NK-92 (cell line): Measurements from ENCODE around the gene SLC22A2.
"Not testable (repeated sequence)": the region's sequence is repeated elsewhere in the genome, so short reads cannot be mapped to it uniquely, and the experiment has no call there.

Source experiments
- DNase-seq: peaks from one replicate; lab custom pipeline; 2025; ENCODE audit not compliant: unreplicated experiment; lab: John Stamatoyannopoulos, UW

Gene SLC22A2

GRCh38 chr6:160252073-160252813 is 6.4 kb downstream of the SLC22A2 start:
- no peak for DNase-seq

- no peak for DNase-seq
Measured at GRCh38 chr6:160249671-160250070, 8.9 kb downstream of the SLC22A2 start.

GRCh38 chr6:160248538-160248937 is 10.1 kb downstream of the SLC22A2 start:
- no peak for DNase-seq

DNA sequence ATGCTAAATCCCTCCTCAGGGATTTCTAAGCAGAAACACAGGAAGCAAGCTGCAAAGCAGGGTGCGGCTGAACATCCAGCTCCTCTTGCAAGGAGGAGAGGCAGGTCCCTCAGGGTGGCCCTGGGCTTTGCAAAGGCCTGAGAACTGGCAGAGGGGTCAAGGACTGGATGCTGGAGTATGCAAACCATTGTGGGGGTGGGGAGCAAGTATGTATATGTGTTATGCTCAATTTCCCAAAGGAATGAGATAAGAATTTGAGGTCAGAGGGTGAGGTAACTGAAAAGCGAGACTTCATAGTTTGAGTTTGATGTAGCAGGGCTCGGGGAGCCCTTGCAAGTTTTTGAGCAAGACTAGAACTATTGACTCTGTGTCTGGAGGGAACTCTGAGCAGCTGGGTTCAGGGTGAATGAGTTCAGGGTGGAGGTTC is 11.2 kb downstream of the SLC22A2 start:
- no peak for DNase-seq

- DNase-seq = no peak
Measured at GRCh38 chr6:160240691-160241084, 17.9 kb downstream of the SLC22A2 start.

DNA sequence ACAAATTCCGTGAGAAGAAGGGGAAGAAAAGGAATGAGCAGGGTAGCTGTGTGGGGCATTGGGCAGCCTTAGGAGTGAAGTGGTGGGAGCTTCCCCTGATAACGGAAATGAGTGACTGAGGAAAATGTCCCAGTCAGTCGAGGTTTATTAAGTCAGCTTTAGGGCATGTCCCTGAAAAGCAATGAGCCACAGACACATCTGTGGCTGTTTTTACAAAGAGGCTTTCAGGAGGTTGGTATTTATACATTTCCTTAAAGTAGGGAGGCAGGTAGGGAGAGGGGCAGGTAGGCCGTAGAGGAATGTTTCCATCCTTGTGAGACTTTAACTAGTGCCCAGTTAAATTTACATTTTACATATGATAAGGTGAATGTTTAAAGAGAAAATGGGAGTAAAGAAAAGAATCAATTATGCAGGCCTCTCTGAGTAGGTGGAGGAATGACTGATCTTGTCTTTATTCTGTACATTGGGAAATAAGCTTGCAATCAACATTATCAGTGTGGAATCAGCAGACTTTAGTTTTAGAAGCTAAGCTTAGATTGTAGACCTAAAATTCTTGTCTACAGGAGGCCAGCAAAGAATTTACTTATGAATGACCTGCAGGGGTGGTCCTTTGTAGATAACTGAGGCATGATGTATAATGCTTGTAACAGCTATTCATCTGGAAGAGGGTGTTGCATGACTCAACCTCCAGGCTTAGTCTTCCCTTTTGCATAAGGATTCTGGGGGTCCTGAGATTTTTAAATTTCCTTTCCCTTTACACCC is 18.5 kb downstream of the SLC22A2 start:
- DNase-seq = no peak

DNA sequence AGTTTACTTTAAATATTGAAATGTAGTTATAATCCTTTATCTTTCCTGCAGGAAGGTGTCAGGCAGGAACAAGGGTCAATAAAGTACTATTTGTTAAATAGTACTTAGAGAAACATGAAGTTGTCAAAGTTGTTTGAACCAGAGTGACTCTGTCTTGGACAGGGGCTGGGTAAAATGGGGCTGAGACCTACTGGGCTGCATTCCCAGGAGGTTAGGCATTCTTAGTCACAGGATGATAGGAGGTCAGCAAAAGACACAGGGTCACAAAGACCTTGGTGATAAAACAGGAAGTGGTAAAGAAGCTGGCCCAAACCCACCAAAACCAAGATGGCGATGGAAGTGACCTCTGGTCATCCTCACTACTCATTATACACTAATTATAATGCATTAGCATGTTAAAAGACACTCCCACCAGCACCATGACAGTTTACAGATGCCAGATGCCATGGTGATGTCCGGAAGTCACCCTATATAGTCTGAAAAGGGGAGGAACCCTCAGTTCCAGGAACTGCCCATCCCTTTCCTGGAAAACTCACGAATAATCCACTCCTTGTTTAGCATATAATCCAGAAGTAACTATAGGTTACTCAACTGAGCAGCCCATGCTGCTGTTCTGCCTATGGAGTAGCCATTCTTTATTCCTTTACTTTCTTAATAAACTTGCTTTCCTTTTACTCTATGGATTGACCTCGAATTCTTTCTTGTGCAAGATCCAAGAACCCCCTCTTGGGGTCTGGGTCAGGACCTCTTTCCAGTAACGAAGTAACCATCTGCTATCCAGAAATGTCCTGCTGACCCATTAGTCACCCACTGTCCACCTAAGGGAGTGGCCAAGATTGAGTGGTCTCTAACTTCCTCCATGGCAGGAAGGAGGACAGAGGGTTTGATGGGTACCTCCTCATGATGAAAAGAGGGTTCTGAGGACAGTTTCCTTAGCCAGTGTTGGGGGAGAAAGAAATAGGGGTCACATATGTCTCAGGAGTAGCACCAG is 19.6 kb downstream of the SLC22A2 start:
- DNase-seq = no peak

DNA sequence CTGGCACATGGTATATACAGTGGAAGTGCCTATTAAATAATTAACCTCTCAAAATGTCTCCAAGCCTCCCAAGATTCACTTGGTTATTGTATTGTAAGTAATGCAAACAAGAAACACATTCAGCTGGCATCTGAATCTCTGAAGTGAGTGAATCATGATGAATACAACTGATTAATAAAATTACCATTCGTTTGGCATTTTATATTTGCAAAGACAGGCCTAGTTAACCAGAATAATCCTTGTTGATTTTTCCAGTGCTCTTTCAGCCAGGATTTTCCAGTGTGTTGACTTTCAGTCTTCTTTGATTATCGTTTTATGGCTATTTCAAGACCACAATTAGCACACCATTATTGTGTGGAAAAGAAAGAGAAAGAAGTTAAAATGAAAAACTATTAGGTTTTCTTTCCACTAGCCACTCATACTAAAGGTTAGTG is 20.3 kb downstream of the SLC22A2 start:
- no peak for DNase-seq

GRCh38 chr6:160237597-160238275 is 20.9 kb downstream of the SLC22A2 start:
- DNase-seq = not testable (repeated sequence)

GRCh38 chr6:160236235-160236872 is 22.3 kb downstream of the SLC22A2 start:
- not testable (repeated sequence) for DNase-seq

DNA sequence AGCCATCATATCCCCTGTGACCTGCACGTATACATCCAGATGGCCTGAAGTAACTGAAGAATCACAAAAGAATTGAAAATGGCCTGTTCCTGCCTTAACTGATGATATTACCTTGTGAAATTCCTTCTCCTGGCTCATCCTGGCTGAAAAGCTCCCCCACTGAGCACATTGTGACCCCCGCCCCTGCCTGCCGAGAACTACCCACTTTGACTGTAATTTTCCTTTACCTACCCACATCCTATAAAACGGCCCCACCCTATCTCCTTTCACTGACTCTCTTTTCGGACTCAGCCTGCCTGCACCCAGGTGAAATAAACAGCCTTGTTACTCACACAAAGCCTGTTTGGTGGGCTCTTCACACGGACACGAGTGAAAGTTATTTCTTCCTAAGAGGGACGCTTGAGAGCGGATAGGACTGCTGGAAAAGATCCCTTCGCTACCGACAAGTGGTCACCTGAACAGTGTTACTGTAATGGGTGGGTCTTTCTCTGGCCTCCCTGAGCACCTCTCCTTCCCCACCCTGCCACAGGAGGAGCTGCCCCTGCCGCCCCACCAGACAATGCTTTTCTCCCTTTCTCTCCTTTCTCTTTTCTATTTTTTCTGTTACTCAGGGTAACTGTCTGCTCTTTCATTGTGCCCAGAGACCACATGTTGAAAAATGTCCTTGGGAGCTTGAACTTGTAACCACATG is 24.5 kb downstream of the SLC22A2 start:
- DNase-seq = not testable (repeated sequence)

GRCh38 chr6:160227769-160228161 is 30.9 kb downstream of the SLC22A2 start:
- no peak for DNase-seq

DNA sequence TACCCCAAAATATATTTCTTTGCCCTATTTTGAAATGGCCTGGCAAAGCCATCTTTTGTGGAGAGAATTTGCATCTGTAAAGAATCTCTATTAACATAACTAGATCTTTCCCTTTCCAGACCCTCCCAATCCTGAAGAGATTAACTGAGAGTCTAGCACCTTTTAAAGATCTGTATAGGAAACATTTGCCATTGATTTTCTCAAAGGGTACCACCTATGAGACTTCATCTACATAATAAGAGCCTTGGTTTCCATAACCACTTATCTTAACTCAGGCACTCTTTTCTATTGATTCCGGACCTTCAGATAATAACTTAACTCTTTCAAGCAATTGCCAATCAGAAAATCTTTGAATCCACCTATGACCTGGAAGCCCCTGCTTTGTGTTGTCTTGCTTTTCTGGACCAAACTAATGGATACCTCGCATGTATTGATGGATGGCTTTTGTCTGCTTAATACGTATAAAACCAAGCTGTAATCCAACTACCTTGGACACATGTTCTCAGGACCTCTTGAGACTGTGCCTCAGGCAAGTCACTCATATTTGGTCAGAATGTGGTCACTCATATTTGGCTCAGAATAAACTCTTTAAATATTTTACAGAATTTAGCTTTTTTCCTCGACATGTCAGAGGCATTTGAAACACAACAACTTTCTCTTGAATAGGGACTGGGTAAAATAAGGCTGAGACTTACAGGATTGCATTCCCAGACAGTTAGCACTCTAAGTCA is 31.4 kb downstream of the SLC22A2 start:
- DNase-seq = no peak

DNA sequence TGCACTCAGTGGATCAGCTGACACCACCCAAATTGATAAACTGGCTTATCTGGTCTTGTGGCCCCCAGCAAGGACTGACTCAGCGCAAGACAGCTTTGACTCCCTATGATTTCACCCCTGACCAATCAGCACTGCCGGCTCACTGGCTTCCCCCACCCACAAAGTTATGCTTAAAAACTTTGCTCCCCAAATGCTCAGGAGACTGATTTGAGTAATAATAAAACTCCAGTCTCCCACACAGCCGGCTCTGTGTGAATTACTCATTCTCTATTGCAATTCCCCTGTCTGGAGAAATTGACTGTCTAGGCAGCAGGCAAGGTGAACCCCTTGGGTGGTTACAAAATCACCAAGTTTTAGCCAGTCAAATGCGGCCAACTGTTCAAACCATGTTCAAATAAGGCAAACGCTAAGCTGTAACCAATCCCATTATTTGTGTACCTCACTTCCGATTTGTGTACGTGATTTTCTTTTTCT is 32.5 kb downstream of the SLC22A2 start:
- DNase-seq = no peak

GRCh38 chr6:160224639-160225237 is 33.9 kb downstream of the SLC22A2 start:
- DNase-seq = no peak

DNA sequence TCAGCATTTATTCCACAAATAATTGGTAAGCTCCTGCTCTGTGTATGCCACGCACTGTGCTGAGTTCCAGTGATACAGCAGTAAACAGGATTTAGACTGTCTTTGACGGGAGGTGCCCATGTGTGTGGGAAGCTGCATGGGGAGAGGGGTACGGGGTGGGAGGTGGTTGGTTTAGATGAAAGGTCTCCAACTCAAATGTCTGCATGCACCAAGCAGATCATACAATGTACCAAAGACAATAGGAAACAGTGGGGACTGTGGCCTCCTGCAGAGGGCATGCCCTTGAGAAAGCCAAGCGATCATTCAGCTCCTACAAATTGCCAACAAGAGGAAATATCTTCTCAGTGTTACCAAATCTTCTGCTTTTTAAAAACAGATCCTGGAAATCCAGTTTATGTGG is 36.1 kb downstream of the SLC22A2 start:
- DNase-seq = no peak

DNA sequence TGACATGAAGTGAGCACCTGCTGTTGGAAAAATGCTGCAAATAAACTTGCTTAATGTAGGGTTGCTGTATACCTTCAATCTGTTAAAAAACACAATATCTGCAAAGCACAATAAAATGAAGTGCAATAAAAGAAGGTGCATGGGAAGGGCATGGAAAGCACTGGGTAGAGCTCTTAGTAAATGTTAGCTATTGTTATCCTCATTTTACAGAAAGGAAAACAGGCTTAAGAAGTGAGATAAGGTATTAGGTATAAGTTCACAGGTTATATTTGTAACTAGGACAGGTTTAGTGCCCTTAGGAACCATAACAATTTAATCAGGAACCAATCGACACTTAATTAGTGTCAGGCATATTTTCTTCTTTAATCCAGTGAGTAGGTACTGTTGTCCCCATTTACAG is 36.7 kb downstream of the SLC22A2 start:
- no peak for DNase-seq

- no peak for DNase-seq
Measured at GRCh38 chr6:160221423-160221822, 37.2 kb downstream of the SLC22A2 start.
